ENCODE results near the gene TNXB.
"Not testable (repeated sequence)": the region's sequence is repeated elsewhere in the genome, so short reads cannot be mapped to it uniquely, and the experiment has no call there.

- TF ChIP-seq, protein P1, sequence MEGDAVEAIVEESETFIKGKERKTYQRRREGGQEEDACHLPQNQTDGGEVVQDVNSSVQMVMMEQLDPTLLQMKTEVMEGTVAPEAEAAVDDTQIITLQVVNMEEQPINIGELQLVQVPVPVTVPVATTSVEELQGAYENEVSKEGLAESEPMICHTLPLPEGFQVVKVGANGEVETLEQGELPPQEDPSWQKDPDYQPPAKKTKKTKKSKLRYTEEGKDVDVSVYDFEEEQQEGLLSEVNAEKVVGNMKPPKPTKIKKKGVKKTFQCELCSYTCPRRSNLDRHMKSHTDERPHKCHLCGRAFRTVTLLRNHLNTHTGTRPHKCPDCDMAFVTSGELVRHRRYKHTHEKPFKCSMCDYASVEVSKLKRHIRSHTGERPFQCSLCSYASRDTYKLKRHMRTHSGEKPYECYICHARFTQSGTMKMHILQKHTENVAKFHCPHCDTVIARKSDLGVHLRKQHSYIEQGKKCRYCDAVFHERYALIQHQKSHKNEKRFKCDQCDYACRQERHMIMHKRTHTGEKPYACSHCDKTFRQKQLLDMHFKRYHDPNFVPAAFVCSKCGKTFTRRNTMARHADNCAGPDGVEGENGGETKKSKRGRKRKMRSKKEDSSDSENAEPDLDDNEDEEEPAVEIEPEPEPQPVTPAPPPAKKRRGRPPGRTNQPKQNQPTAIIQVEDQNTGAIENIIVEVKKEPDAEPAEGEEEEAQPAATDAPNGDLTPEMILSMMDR (conservative IDR thresholded peaks at IDR 0.05; ENCODE audit: low read depth, low read length) = not testable (repeated sequence)
- not testable (repeated sequence) for TF ChIP-seq FOS (IDR thresholded peaks at IDR 0.05; ENCODE audit: low read depth, low read length)
Observed at GRCh38 chr6:32052626-32053025, 56.5 kb downstream of the TNXB start.
